SK-N-MC (cell line): ENCODE measurements around the gene CD177.

Source experiments
- DNase-seq: peaks from one replicate; pipeline ENCODE4 v3.0.0-alpha.2; 2011; ENCODE audit warnings: low read depth, low spot score
- H3K27ac ChIP-seq: fragments of 200-600 bp; sonication (generic); 2 replicates; pipeline ENCODE4 v1.5.1; 2016; ENCODE audit warnings: mixed run types
- H3K36me3 ChIP-seq: fragments of 200-600 bp; sonication (generic); 2 replicates; pipeline ENCODE4 v1.6.1; 2017; ENCODE audit warnings: antibody characterized with exemption, low read length, mixed read lengths; ENCODE audit not compliant: insufficient read depth
- H3K4me3 ChIP-seq: fragments of 200-600 bp; sonication (generic); 2 replicates; pipeline ENCODE4 v1.5.1; 2016
- H3K9ac ChIP-seq: fragments of 200-600 bp; sonication (generic); 2 replicates; pipeline ENCODE4 v1.8.0; 2017; ENCODE audit warnings: mixed run types, mixed read lengths; ENCODE audit not compliant: insufficient read length
- H3K9me3 ChIP-seq: fragments of 200-600 bp; sonication (generic); 2 replicates; pipeline ENCODE4 v1.6.1; 2017; ENCODE audit warnings: low read depth, mild to moderate bottlenecking, antibody characterized with exemption, low read length, moderate library complexity, mixed read lengths
- EZH2 ChIP-seq: fragments of 200-600 bp; sonication (generic); IDR thresholded peaks from one replicate; pipeline ENCODE4 v1.6.1; 2017; ENCODE audit warnings: antibody characterized with exemption
- FOXP2 ChIP-seq: optimal IDR thresholded peaks from 2 replicates; pipeline ENCODE3; 2011; ENCODE audit warnings: mild to moderate bottlenecking, moderate library complexity; ENCODE audit not compliant: insufficient read depth; ENCODE audit errors: extremely low read length, control extremely low read depth
- POLR2AphosphoS5 ChIP-seq: IDR thresholded peaks from 2 replicates; pipeline ENCODE4 v1.6.1; 2012; ENCODE audit warnings: mild to moderate bottlenecking, low read depth, low read length, borderline replicate concordance

Gene CD177, protein sequence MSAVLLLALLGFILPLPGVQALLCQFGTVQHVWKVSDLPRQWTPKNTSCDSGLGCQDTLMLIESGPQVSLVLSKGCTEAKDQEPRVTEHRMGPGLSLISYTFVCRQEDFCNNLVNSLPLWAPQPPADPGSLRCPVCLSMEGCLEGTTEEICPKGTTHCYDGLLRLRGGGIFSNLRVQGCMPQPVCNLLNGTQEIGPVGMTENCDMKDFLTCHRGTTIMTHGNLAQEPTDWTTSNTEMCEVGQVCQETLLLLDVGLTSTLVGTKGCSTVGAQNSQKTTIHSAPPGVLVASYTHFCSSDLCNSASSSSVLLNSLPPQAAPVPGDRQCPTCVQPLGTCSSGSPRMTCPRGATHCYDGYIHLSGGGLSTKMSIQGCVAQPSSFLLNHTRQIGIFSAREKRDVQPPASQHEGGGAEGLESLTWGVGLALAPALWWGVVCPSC

GRCh38 chr19:43353606-43354304 lies at the start of gene CD177:
CD177 (plus strand) TSS chr19:43353686; CDS start chr19:43353715, 29 bp downstream.
- Histone ChIP-seq H3K27ac (no peak within 1 kb of the TSS), H3K36me3 (no peaks in the 10 kb centered on the region), H3K9me3 (no peaks in the 10 kb centered on the region), H3K4me3 (no peak within 1 kb of the TSS), H3K9ac (no peak within 1 kb of the TSS)
- TF ChIP-seq FOXP2 = no peak
- no peak for TF ChIP-seq POLR2AphosphoS5
- TF ChIP-seq EZH2 = no peak
- DNase-seq = no peak

DNA sequence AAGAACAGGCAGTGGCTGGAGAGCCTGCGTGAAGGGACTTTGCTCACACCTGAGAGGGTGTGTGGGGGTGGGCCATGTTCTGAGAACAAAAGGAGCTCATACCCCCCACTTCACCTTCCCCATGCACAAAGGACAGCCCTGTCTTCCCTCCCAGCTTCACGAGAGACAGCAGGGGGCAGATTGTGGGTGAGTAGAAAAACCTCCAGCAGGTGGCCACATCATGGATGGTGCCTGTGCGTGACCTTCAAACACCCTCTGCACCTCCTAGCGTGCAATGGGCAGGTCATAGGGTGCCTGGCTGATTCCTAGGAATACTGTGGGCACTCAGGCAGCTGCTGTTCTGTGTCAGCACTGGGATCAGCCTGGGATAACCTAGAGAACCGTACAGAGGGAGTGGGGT lies 47.8 kb upstream of the CD177 start:
- no peak for TF ChIP-seq FOXP2
- H3K9ac ChIP-seq = no peak overlapping the region
- no peak for DNase-seq
- H3K9me3 ChIP-seq = no peaks in the 10 kb centered on the region
- H3K4me3 ChIP-seq = no peak overlapping the region
- no peak overlapping the region for H3K27ac ChIP-seq
- H3K36me3 ChIP-seq = no peaks in the 10 kb centered on the region

GRCh38 chr19:43306097-43306496 lies 47.4 kb upstream of the CD177 start:
- no peak overlapping the region for H3K4me3 ChIP-seq
- H3K27ac ChIP-seq = no peak overlapping the region
- H3K36me3 ChIP-seq = no peaks in the 10 kb centered on the region
- H3K9ac ChIP-seq = no peak overlapping the region
- DNase-seq = no peak
- TF ChIP-seq FOXP2 (no peak), EZH2 (no peak), POLR2AphosphoS5 (no peak)
- H3K9me3 ChIP-seq = no peaks in the 10 kb centered on the region

- H3K36me3 ChIP-seq = no peaks in the 10 kb centered on the region
- H3K9me3 ChIP-seq = no peaks in the 10 kb centered on the region
- H3K9ac ChIP-seq = no peak overlapping the region
- H3K4me3 ChIP-seq = no peak overlapping the region
- H3K27ac ChIP-seq = no peak overlapping the region
- no peak for DNase-seq
- no peak for TF ChIP-seq EZH2
- TF ChIP-seq FOXP2 = no peak
- TF ChIP-seq POLR2AphosphoS5 = no peak
These were observed 45.2 kb upstream of the CD177 start for GRCh38 chr19:43308244-43308815.

DNA sequence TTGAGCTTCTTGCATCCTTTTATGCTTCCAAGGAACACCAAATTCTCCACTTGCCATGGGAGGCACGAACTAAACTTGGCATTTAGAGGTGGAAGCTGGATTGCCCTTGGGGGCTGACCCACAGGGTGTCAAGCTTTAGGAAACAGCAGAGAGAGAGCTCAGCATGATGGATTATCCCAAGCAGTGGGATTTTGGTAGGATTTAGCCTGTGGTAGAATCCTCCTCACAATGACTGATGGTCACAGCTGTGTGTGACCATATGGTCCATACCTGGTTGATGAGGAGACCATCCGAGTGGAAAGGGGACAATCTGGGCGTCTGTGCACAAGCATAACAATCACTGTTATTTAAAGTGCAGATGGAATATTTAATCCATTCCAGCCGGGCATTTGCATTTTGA lies 44.0 kb upstream of the CD177 start:
- no peaks in the 10 kb centered on the region for H3K36me3 ChIP-seq
- TF ChIP-seq EZH2 (no peak), FOXP2 (no peak), POLR2AphosphoS5 (no peak)
- no peak for DNase-seq
- no peak overlapping the region for H3K27ac ChIP-seq
- no peak overlapping the region for H3K9ac ChIP-seq
- no peaks in the 10 kb centered on the region for H3K9me3 ChIP-seq
- no peak overlapping the region for H3K4me3 ChIP-seq

DNA sequence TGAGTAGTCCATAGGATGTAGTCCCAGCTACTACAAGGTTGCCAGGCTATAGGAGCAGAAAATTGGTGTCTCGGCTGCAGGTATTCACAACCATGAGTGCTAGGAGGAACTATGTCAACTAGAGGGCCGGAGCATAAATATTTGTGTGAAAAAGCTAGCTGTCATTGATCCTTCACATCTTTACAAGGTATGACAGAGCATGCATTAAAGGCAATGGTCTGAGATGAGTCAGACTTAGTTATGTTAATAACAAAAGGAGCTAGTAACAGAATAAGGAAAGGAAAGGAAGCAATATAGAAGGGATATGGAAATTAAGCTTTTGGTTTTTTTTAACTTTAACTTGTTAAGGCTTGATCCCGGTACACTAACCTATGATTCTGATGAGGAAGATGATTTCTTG lies 43.3 kb upstream of the CD177 start:
- Histone ChIP-seq H3K9me3 (no peaks in the 10 kb centered on the region), H3K36me3 (no peaks in the 10 kb centered on the region), H3K27ac (no peak overlapping the region), H3K4me3 (no peak overlapping the region), H3K9ac (no peak overlapping the region)
- DNase-seq = no peak
- no peak for TF ChIP-seq FOXP2
- TF ChIP-seq EZH2 = no peak
- no peak for TF ChIP-seq POLR2AphosphoS5

- no peak for DNase-seq
- Histone ChIP-seq H3K9me3 (no peaks in the 10 kb centered on the region), H3K36me3 (no peaks in the 10 kb centered on the region), H3K4me3 (no peak overlapping the region), H3K27ac (no peak overlapping the region), H3K9ac (no peak overlapping the region)
- TF ChIP-seq EZH2 (no peak), FOXP2 (no peak), POLR2AphosphoS5 (no peak)
These were observed 42.2 kb upstream of the CD177 start for GRCh38 chr19:43311256-43311655.

DNA sequence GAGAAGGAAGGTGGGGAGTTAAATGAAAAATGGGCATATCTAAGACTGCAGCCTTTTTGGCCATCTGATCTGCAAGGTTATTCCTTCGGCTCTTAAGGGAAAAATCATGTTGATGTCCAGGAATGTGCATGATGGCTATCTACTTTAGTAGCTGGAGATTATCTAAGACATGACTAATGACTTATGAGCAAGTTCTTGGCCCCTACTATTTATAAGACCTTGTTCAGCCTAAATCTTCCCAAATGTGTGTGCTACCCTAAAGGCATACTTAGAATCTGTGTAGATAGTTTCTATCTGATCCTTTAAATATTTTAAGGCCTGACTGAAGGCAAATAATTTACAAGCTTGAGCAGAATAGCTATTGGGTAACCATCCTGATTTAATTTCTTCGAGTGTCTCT lies 41.8 kb upstream of the CD177 start:
- no peak for DNase-seq
- no peaks in the 10 kb centered on the region for H3K9me3 ChIP-seq
- no peak for TF ChIP-seq POLR2AphosphoS5
- no peak for TF ChIP-seq FOXP2
- no peak for TF ChIP-seq EZH2
- no peak overlapping the region for H3K4me3 ChIP-seq
- H3K36me3 ChIP-seq = no peaks in the 10 kb centered on the region
- H3K9ac ChIP-seq = no peak overlapping the region
- no peak overlapping the region for H3K27ac ChIP-seq
